H1 (cell line): Measurements from ENCODE around the gene SLC7A14. TPM values are rescaled to one million over a fixed set of nuclear protein-coding genes. Genes with fewer than 3 reads are reported as not detected.
A peak's percentile ranks its signal among the peaks of the same experiment; 100 is the strongest.

Experiments
- CTCF ChIA-PET: fragments of 300-600 bp; sonication (Branson Sonifier 250); formaldehyde crosslinking; loops from one replicate; lab custom pipeline; 2021; ENCODE audit not compliant: partially characterized antibody; lab: Charles Lee
- POLR2A ChIA-PET: fragments of 300-600 bp; sonication (Branson Sonifier 250); formaldehyde crosslinking; loops from one replicate; lab custom pipeline; 2021; ENCODE audit warnings: inconsistent platforms; ENCODE audit not compliant: partially characterized antibody; lab: Charles Lee
- DNase-seq, 2 experiments: peaks; one replicate each; pipeline versions ENCODE4 v3.0.0 to v3.0.0-alpha.2; 2010 to 2022; ENCODE audit warnings: low spot score in 2 of 2, low read depth in 1 of 2, mixed read lengths in 1 of 2
- FAIRE-seq: peaks from 2 replicates; lab custom pipeline; 2011; peaks lifted over from hg19 to GRCh38; lab: Jason Lieb, UNC
- H2AFZ ChIP-seq: 2 replicates; pipeline ENCODE4 v1.8.1; 2012; ENCODE audit warnings: low read length, inconsistent platforms
- H2AK5ac ChIP-seq: 2 replicates; pipeline ENCODE4 v1.6.1; 2013; ENCODE audit warnings: low read depth, low read length
- H2BK120ac ChIP-seq: replicated peaks from 2 replicates; pipeline ENCODE3; 2013; ENCODE audit warnings: low read depth, low read length, inconsistent platforms
- H2BK12ac ChIP-seq: 2 replicates; pipeline ENCODE4 v1.6.1; 2013; ENCODE audit warnings: low read depth, low read length
- H2BK15ac ChIP-seq: 2 replicates; pipeline ENCODE4 v1.6.1; 2013; ENCODE audit warnings: low read length
- H2BK20ac ChIP-seq: 2 replicates; pipeline ENCODE4 v1.6.1; 2013; ENCODE audit warnings: low read length
- H2BK5ac ChIP-seq: 2 replicates; pipeline ENCODE4 v1.6.1; 2013; ENCODE audit warnings: low read depth, low read length
- H3K14ac ChIP-seq: 2 replicates; pipeline ENCODE4 v1.6.1; 2013; ENCODE audit warnings: inconsistent platforms; ENCODE audit not compliant: insufficient read length
- H3K18ac ChIP-seq: 2 replicates; pipeline ENCODE4 v1.6.1; 2013; ENCODE audit warnings: low read length; ENCODE audit errors: extremely low read depth
- H3K23ac ChIP-seq: 2 replicates; pipeline ENCODE4 v1.6.1; 2013; ENCODE audit warnings: inconsistent platforms; ENCODE audit not compliant: insufficient read length
- H3K23me2 ChIP-seq: 2 replicates; pipeline ENCODE4 v1.6.1; 2013; ENCODE audit warnings: low read depth, low read length
- H3K27ac ChIP-seq: 2 replicates; pipeline ENCODE4 v1.6.1; 2011; ENCODE audit warnings: low read depth, low read length, inconsistent platforms
- H3K27me3 ChIP-seq, 4 experiments: replicated peaks in 1 of 4; 1 replicate in 1 of 4; 2 replicates in 3 of 4; pipeline versions ENCODE4 v1.6.1 to v1.8.1; 2011 to 2013; ENCODE audit warnings: low read length in 3 of 4, mild to moderate bottlenecking in 3 of 4, inconsistent platforms in 2 of 4, mixed read lengths in 2 of 4, moderate library complexity in 1 of 4; ENCODE audit not compliant: control insufficient read depth in 3 of 4, insufficient read depth in 3 of 4; ENCODE audit errors: extremely low read depth in 1 of 4
- H3K36me3 ChIP-seq, 4 experiments: 2 replicates each; pipeline versions ENCODE4 v1.6.1 to v1.8.1; 2011 to 2013; ENCODE audit warnings: mild to moderate bottlenecking in 4 of 4, low read length in 3 of 4, moderate library complexity in 2 of 4, control low read depth in 1 of 4, inconsistent platforms in 1 of 4; ENCODE audit not compliant: insufficient read depth in 4 of 4, control insufficient read depth in 2 of 4
- H3K4ac ChIP-seq: replicated peaks from 2 replicates; pipeline ENCODE3; 2013; ENCODE audit warnings: low read length, low read depth, mixed read lengths, inconsistent platforms; ENCODE audit not compliant: insufficient read length
- H3K4me1 ChIP-seq, 4 experiments: replicated peaks in 1 of 4; 1 replicate in 1 of 4; 2 replicates in 3 of 4; pipeline versions ENCODE4 v1.6.1 to v1.8.1; 2011 to 2013; ENCODE audit warnings: low read length in 3 of 4, inconsistent platforms in 2 of 4, mixed read lengths in 1 of 4; ENCODE audit not compliant: insufficient read depth in 4 of 4, control insufficient read depth in 3 of 4
- H3K4me2 ChIP-seq, 2 experiments: 2 replicates each; pipeline versions ENCODE4 v1.6.1 to v1.8.1; 2011 to 2013; ENCODE audit warnings: low read depth in 2 of 2, low read length in 2 of 2, control low read depth in 1 of 2, inconsistent platforms in 1 of 2, mild to moderate bottlenecking in 1 of 2; ENCODE audit not compliant: insufficient read depth in 1 of 2
- H3K4me3 ChIP-seq, 4 experiments: fragments of 200-600, 300-600 bp in 1 of 4; sonication (generic), shearing (Covaris generic), sonication (Bioruptor Twin) in 1 of 4; 2 replicates each; pipeline versions ENCODE4 v1.5.1 to v1.8.1; 2011 to 2016; ENCODE audit warnings: low read length in 4 of 4, low read depth in 3 of 4, control low read depth in 2 of 4, inconsistent platforms in 2 of 4, mild to moderate bottlenecking in 2 of 4, mixed read lengths in 1 of 4, moderate library complexity in 1 of 4; ENCODE audit not compliant: insufficient read depth in 2 of 4; ENCODE audit errors: extremely low read depth in 1 of 4
- H3K56ac ChIP-seq: replicated peaks from 2 replicates; pipeline ENCODE3; 2013; ENCODE audit warnings: low read depth, mild to moderate bottlenecking, mixed read lengths, low read length, inconsistent platforms; ENCODE audit not compliant: insufficient read length
- H3K79me1 ChIP-seq: 2 replicates; pipeline ENCODE4 v1.6.1; 2013; ENCODE audit warnings: low read depth, low read length, control low read depth
- H3K79me2 ChIP-seq, 2 experiments: 2 replicates each; pipeline versions ENCODE4 v1.6.1 to v1.8.1; 2012 to 2013; ENCODE audit warnings: low read length in 2 of 2, mild to moderate bottlenecking in 2 of 2, inconsistent platforms in 1 of 2; ENCODE audit not compliant: insufficient read depth in 2 of 2, control insufficient read depth in 1 of 2
- H3K9ac ChIP-seq, 4 experiments: replicated peaks in 1 of 4; 1 replicate in 1 of 4; 2 replicates in 3 of 4; pipeline versions ENCODE4 v1.6.1 to v1.8.1; 2011 to 2013; ENCODE audit warnings: low read depth in 3 of 4, low read length in 3 of 4, control low read depth in 2 of 4, mild to moderate bottlenecking in 2 of 4, moderate library complexity in 2 of 4, inconsistent platforms in 1 of 4; ENCODE audit errors: extremely low read depth in 1 of 4
- H3K9me3 ChIP-seq, 2 experiments: 2 replicates each; pipeline versions ENCODE4 v1.6.1 to v1.8.1; 2012 to 2013; ENCODE audit warnings: mild to moderate bottlenecking in 2 of 2, moderate library complexity in 2 of 2, control low read depth in 1 of 2, inconsistent platforms in 1 of 2, low read depth in 1 of 2, low read length in 1 of 2, mixed read lengths in 1 of 2; ENCODE audit not compliant: insufficient read depth in 2 of 2
- H4K20me1 ChIP-seq, 2 experiments: replicated peaks in 1 of 2; 2 replicates each; pipeline versions ENCODE3 to v1.8.1; 2011 to 2013; ENCODE audit warnings: inconsistent platforms in 2 of 2, low read length in 2 of 2, mild to moderate bottlenecking in 1 of 2; ENCODE audit not compliant: insufficient read depth in 2 of 2, control insufficient read depth in 1 of 2
- H4K5ac ChIP-seq: 2 replicates; pipeline ENCODE4 v1.6.1; 2013; ENCODE audit warnings: low read length, low read depth, mixed read lengths, inconsistent platforms; ENCODE audit not compliant: insufficient read length
- H4K8ac ChIP-seq: 2 replicates; pipeline ENCODE4 v1.8.0; 2013; ENCODE audit warnings: mild to moderate bottlenecking, moderate library complexity, low read length, inconsistent platforms; ENCODE audit not compliant: insufficient read depth; ENCODE audit errors: extremely low read depth
- H4K91ac ChIP-seq: replicated peaks from 2 replicates; pipeline ENCODE3; 2013; ENCODE audit warnings: low read length, mixed read lengths, inconsistent platforms; ENCODE audit not compliant: insufficient read length
- BCL11A ChIP-seq, 2 experiments: IDR thresholded peaks; one replicate each; pipeline ENCODE4 v1.6.1; 2011; ENCODE audit warnings: low read depth in 2 of 2, low read length in 2 of 2, mild to moderate bottlenecking in 2 of 2
- EZH2 ChIP-seq: fragments of 200-600 bp; sonication (generic); IDR thresholded peaks from 2 replicates; pipeline ENCODE4 v1.7.1; 2012; ENCODE audit warnings: low read depth, mild to moderate bottlenecking, moderate library complexity, low read length, inconsistent platforms; ENCODE audit not compliant: severe bottlenecking
- KDM5A ChIP-seq: fragments of 200-600 bp; IDR thresholded peaks from 2 replicates; pipeline ENCODE4 v1.7.1; 2012; ENCODE audit warnings: mild to moderate bottlenecking, low read length, inconsistent platforms, mixed read lengths
- SP4 ChIP-seq: IDR thresholded peaks from 2 replicates; pipeline ENCODE4 v1.6.1; 2012; ENCODE audit warnings: low read length, inconsistent platforms
- SRF ChIP-seq: IDR thresholded peaks from 2 replicates; pipeline ENCODE4 v1.6.1; 2011; ENCODE audit warnings: mild to moderate bottlenecking, low read depth, low read length, moderate library complexity
- TBP ChIP-seq: IDR thresholded peaks from 2 replicates; pipeline ENCODE4 v1.6.1; 2011; ENCODE audit warnings: low read depth, low read length, improper control_type of control experiment
- WGBS, 2 experiments: shearing (Covaris generic) in 1 of 2; methylation state at CpG; one replicate each; pipeline versions ENCODE4 v1.1.6 to v1.1.7; 2013 to 2015; ENCODE audit warnings: low lambda C conversion rate in 2 of 2, mixed read lengths in 2 of 2, inconsistent platforms in 1 of 2, low coverage in 1 of 2, missing lambda C conversion rate in 1 of 2; ENCODE audit not compliant: insufficient replicate concordance in 2 of 2, insufficient coverage in 1 of 2, insufficient read length in 1 of 2; ENCODE audit errors: extremely low coverage in 1 of 2, missing lambda C conversion rate in 1 of 2; 5-methylcytosine and 5-hydroxymethylcytosine counted together
- polyA plus RNA-seq, 7 experiments: library from polyadenylated mRNA; depleted of rRNA in 3 of 7; stranded (reverse) in 5 of 7; unstranded in 2 of 7; fragments of >200 nt in 5 of 7; fragments of 200-250 nt in 2 of 7; gene quantifications; 1 replicate in 5 of 7; 2 replicates in 1 of 7; 4 replicates in 1 of 7; pipeline versions ENCODE4 v1.2.1 to v1.2.3, GENCODE V29; 2011 to 2013; ENCODE audit warnings: missing spikeins in 2 of 7, mixed read lengths in 2 of 7
- total RNA-seq: library from RNA; stranded (reverse); fragmentation: NEBNext Ultra II Directional; extraction: Animal tissue kit (Norgen Biotek cat#: 25700); gene quantifications from 2 replicates; pipeline ENCODE4 v1.2.1, GENCODE V29; 2021

SLC7A14 gene
- total and polyA plus RNA-seq, 2 of the 8 experiments (the other 6 are each of a cell fraction or from before 2014, with no cell fraction given): 0.21 to 0.95 TPM

DNA sequence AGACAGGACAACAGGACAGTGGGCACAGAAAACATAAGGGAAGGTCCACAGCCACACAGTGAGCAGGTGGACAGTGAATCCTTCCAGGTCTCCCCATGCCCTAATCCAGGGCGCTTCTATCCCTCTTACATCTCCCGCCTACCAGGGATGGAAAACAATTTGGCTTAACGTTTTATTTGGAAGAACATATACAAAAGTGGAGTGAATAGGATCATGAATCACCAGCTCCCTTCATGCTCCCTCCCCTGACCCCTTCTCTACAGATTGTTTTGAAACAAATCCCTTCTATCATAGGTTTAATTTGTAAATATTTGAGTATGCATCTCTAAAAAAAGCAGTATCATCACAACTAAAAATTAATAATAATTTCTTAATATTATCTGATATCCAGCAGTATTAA lies 114.7 kb downstream of the SLC7A14 start:
- DNase-seq (peak in 1 of 2 experiments; percentile 19), FAIRE-seq (no peak)
- no peak overlapping the region for H3K4me3 ChIP-seq
- ChIA-PET POLR2A (interaction anchor here (0.8 kb wide), 1 partner anchor 54 kb away, joined by 3 read pairs; no protein-coding TSS in a partner anchor), CTCF (interaction anchor here (0.9 to 2.1 kb wide), 3 partner anchors 24 to 341 kb away, joined by 3 to 6 read pairs (median 3); no protein-coding TSS in a partner anchor)
- no peak overlapping the region; a peak in 1 of 7 replicates for H3K9ac ChIP-seq
- H3K4me1 ChIP-seq: peaks cover 0 to 6% (median 2%) of the 10 kb centered on the region in 4 experiments; a peak in 1 of 7 replicates
- H4K5ac ChIP-seq: no peak overlapping the region
- no peak overlapping the region for H2BK20ac ChIP-seq
- H2BK120ac ChIP-seq: no peak overlapping the region
- no peak overlapping the region for H3K4me2 ChIP-seq
- TF ChIP-seq SP4 (no peak), EZH2 (no peak), TBP (no peak), BCL11A (IDR thresholded peaks at IDR 0.05; ENCODE audit: low read depth in 2 of 2, low read length in 2 of 2) (no peak), KDM5A (no peak), SRF (no peak)
- no peaks in the 10 kb centered on the region for H3K79me2 ChIP-seq
- H3K23ac ChIP-seq: no peak overlapping the region
- H4K8ac ChIP-seq: no peak overlapping the region
- no peak overlapping the region for H3K14ac ChIP-seq
- peak overlapping the region; percentile 85; the same call in 1 of the 2 replicates for H2AFZ ChIP-seq
- H2AK5ac ChIP-seq: no peak overlapping the region
- no peak overlapping the region for H3K18ac ChIP-seq
- H4K20me1 ChIP-seq: no peaks in the 10 kb centered on the region
- no peak overlapping the region for H3K56ac ChIP-seq
- no peak overlapping the region for H2BK15ac ChIP-seq
- H3K9me3 ChIP-seq: no peaks in the 10 kb centered on the region
- no peak overlapping the region for H3K4ac ChIP-seq
- no peak overlapping the region for H4K91ac ChIP-seq
- no peaks in the 10 kb centered on the region for H3K27me3 ChIP-seq
- no peak overlapping the region for H2BK12ac ChIP-seq
- no peak overlapping the region for H2BK5ac ChIP-seq
- H3K36me3 ChIP-seq: no peaks in the 10 kb centered on the region
- 86% methylated on average over 3 of the region's 3 CpGs; no CpG with 5 or more reads in 1 of the 2 experiments for WGBS, 2 experiments
- no peaks in the 10 kb centered on the region for H3K23me2 ChIP-seq
- H3K27ac ChIP-seq: no peak overlapping the region
- H3K79me1 ChIP-seq: no peaks in the 10 kb centered on the region
